ENCODE results near the gene ERCC6L2.

ERCC6L2 gene

DNA sequence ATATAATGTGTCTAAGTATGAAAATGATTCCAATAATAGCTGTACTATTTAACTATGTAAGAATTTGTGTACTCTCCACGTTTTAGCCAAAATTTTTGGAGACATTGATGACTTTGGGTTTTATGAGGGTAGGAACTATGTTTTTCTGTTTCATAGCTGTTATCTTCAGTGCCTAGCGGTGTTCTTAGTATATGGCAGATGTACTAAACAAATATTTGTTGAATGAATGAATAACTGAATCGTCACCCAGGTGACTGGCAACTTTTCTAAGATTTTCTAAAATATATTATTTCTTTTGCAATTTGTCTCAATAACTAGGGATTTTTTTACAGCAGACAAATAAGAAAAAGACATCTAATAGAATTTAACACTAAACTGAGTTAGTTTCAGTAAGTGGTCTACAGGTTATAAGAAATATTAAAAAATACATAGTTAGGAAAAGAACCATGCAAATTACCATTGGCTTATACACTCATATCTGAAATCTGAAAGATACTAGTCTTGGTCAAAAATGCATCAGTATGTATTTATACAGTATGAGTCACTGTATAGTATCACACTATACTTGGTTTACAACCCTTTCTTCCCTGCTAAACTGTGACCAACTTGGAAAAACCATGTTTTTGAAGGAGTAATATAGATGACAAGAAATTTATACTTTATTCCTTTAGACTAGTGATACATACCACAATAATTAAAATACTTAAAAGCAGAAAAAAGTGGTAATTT, 10.5 kb upstream of the ERCC6L2 start:
- DNase-seq (ENCODE audit: extremely low read depth, low read depth): no peak
- no peak for TF ChIP-seq CTCF (IDR thresholded peaks at IDR 0.05; ENCODE audit: low read depth, low read length)

- TF ChIP-seq CTCF (IDR thresholded peaks at IDR 0.05; ENCODE audit: low read depth, low read length): no peak
- DNase-seq (ENCODE audit: extremely low read depth, low read depth): no peak
Observed at GRCh38 chr9:95870352-95870751, 5.1 kb upstream of the ERCC6L2 start.

GRCh38 chr9:95870906-95871305, 4.6 kb upstream of the ERCC6L2 start:
- TF ChIP-seq CTCF (IDR thresholded peaks at IDR 0.05; ENCODE audit: low read depth, low read length): no peak
- no peak for DNase-seq (ENCODE audit: extremely low read depth, low read depth)

DNA sequence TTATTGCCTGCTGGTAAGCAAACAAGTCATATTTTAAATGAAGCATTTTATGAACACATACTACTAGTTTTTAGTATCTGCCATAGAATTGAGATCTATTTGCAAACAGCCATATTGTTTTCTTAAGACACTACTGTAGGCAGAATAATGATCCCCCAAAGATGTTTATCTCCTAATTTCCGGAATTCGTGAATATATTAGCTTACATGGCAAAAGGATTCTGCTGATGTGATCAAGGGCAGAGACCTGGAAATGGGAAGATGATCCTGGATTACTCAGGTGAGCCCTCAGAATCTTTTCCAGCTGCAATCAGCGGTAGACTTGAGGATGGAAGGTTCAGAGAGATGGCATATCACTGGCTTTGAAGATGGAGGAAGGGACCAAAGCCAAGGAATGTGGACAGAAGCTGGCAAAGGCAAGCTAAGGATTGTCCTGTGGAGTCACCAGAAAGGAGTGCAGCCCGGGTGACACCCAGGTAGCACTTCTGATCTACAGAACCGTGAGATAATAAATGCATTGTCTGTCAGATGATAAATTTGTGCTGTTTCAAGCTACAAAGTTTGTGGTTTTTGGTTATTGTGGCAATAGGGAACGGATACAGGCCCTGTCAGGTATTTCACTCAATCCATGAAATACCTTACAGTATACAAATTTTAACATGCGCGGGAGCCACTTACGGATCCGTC, 1.0 kb upstream of the ERCC6L2 start:
- DNase-seq (ENCODE audit: extremely low read depth, low read depth): no peak

DNA sequence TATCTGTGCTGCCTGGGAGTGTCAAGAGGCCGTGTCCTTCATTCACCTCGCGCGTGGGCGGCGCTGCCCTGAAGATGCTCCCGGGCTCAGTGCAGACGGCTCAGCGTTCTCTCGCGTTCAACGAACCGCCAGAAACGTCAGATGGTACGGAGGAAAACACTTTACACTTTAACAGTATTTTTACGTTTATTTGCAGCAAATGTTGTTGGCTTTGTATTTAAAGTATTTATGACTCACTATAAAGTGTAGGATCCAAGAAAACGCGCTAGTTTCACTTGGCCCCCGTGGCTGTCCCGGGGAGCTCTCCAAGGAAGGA, 544 bp upstream of the ERCC6L2 start:
- TF ChIP-seq CTCF (IDR thresholded peaks at IDR 0.05; ENCODE audit: low read depth, low read length): no peak
- DNase-seq (ENCODE audit: extremely low read depth, low read depth): no peak

More for the DNA sequence above, 1.0 kb upstream of the ERCC6L2 start:
- no peak for TF ChIP-seq CTCF (IDR thresholded peaks at IDR 0.05; ENCODE audit: low read depth, low read length)

DNA sequence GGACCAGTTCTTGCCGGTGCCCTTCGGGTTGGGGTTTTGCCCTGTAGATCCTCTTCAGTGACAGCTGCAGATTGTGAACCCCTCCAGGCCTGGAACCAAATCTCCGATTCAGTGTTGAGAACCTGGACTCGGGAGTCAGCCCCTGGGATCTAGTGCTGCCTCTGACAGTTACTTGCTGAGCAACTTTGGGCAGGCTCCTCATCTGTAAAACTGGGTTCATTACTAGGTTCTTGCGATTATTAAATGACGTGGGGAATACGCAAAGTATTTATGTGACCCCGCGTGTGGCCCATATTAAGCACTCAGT, 600 bp downstream of the ERCC6L2 start:
- no peak for DNase-seq (ENCODE audit: extremely low read depth, low read depth)
- no peak for TF ChIP-seq CTCF (IDR thresholded peaks at IDR 0.05; ENCODE audit: low read depth, low read length)

DNA sequence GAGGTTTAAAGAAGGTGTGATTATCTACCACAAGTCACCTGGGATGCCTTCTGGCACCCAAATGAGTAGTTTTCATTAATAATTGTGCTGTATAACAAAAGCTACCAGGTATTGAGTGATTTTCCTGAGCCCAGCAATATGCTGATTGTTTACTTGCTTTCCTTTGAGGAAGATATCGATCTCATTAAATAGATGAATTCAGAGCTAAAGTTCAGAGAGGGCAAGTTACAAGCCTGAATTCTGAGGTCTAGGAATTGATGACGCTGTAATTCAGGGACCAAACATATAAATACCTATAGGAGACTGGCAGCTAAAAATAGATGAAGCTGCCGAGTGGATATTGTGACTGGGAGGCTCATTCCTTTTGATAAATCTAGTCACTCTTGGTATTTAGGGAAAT, 1.1 kb downstream of the ERCC6L2 start:
- no peak for TF ChIP-seq CTCF (IDR thresholded peaks at IDR 0.05; ENCODE audit: low read depth, low read length)
- DNase-seq (ENCODE audit: extremely low read depth, low read depth): no peak

Measured in AG09319 (cell line).